Fibroblast of lung (primary cell): ENCODE results near the gene SLC15A2.

Experiments
- EZH2 ChIP-seq: IDR thresholded peaks from 2 replicates; pipeline ENCODE4 v1.5.1; 2012; ENCODE audit warnings: low read length, control low read depth, mild to moderate bottlenecking; ENCODE audit errors: missing control alignments
- TF ChIP-seq, protein P1 (sequence below), 2 donors: IDR thresholded peaks in 1 of 2; conservative IDR thresholded peaks in 1 of 2; 1 replicate in 1 of 2; 2 replicates in 1 of 2; pipeline ENCODE4 v1.5.1; 2011 to 2012; ENCODE audit warnings: low read length in 2 of 2, control low read depth in 1 of 2, inconsistent platforms in 1 of 2, low read depth in 1 of 2, mild to moderate bottlenecking in 1 of 2

DNA sequence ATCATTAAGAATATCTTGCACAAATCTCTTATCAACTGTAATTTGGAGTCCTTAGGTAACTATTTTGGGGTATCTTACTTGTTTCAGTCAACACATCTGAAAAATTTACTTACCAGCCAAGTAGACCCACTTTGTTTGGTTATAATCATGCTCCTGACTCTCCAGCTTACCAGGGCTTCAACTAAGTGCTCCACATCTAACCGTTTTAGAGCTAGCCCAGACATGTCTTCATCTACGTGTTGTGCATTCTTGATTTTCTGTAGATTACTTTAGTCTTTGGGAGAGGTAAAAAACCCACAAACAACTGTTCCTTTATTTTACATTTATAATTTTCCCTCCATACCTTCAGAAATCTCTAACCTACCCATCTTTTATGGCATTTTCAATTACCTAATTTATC is 41.9 kb upstream of the SLC15A2 start:
- TF ChIP-seq, protein P1, sequence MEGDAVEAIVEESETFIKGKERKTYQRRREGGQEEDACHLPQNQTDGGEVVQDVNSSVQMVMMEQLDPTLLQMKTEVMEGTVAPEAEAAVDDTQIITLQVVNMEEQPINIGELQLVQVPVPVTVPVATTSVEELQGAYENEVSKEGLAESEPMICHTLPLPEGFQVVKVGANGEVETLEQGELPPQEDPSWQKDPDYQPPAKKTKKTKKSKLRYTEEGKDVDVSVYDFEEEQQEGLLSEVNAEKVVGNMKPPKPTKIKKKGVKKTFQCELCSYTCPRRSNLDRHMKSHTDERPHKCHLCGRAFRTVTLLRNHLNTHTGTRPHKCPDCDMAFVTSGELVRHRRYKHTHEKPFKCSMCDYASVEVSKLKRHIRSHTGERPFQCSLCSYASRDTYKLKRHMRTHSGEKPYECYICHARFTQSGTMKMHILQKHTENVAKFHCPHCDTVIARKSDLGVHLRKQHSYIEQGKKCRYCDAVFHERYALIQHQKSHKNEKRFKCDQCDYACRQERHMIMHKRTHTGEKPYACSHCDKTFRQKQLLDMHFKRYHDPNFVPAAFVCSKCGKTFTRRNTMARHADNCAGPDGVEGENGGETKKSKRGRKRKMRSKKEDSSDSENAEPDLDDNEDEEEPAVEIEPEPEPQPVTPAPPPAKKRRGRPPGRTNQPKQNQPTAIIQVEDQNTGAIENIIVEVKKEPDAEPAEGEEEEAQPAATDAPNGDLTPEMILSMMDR (conservative IDR thresholded peaks at IDR 0.05 in 1 of 2, IDR thresholded peaks at IDR 0.05 in 1 of 2; ENCODE audit: low read depth in 1 of 2, low read length in 2 of 2): no peak
- TF ChIP-seq EZH2: no peak
